ENCODE data around the gene CENPA.
"Not testable (repeated sequence)": the region's sequence is repeated elsewhere in the genome, so short reads cannot be mapped to it uniquely, and the experiment has no call there.

CENPA gene

GRCh38 chr2:26745609-26746327 is 40.1 kb upstream of the CENPA start:
- Histone ChIP-seq H3K27ac (ENCODE audit: low read depth, low read length) (no peak overlapping the region), H3K36me3 (ENCODE audit: low read length) (no peaks in the 10 kb centered on the region), H3K79me2 (ENCODE audit: insufficient read depth, low read length) (no peaks in the 10 kb centered on the region), H3K9ac (ENCODE audit: low read length) (no peak overlapping the region), H3K4me2 (ENCODE audit: low read depth, low read length, poor library complexity, severe bottlenecking) (no peak overlapping the region), H3K27me3 (ENCODE audit: low read length) (no peaks in the 10 kb centered on the region), H3K4me3 (ENCODE audit: insufficient read depth, low read length, poor library complexity, severe bottlenecking) (no peak overlapping the region), H4K20me1 (ENCODE audit: low read depth, low read length) (no peaks in the 10 kb centered on the region), H3F3A (ENCODE audit: insufficient read depth) (no peaks in the 10 kb centered on the region), H3K9me3 (ENCODE audit: insufficient read depth, low read length) (no peaks in the 10 kb centered on the region), H3K9me2 (replicated peaks; ENCODE audit: insufficient read depth, low read length) (no peaks in the 10 kb centered on the region), H2AFZ (ENCODE audit: low read depth, low read length, severe bottlenecking) (no peak overlapping the region)
- TF ChIP-seq CTCF (IDR thresholded peaks at IDR 0.05; ENCODE audit: insufficient read depth, low read length, poor library complexity, severe bottlenecking): peak; percentile 89
- TF ChIP-seq EZH2phosphoT487 (conservative IDR thresholded peaks at IDR 0.05; ENCODE audit: low read length): no peak

- H4K20me1 ChIP-seq (ENCODE audit: low read depth, low read length): no peaks in the 10 kb centered on the region
- no peaks in the 10 kb centered on the region for H3K9me2 ChIP-seq (replicated peaks; ENCODE audit: insufficient read depth, low read length)
- TF ChIP-seq CTCF (IDR thresholded peaks at IDR 0.05; ENCODE audit: insufficient read depth, low read length, poor library complexity, severe bottlenecking): no peak
- no peak for TF ChIP-seq EZH2phosphoT487 (conservative IDR thresholded peaks at IDR 0.05; ENCODE audit: low read length)
- no peaks in the 10 kb centered on the region for H3K27me3 ChIP-seq (ENCODE audit: low read length)
- H3K36me3 ChIP-seq (ENCODE audit: low read length): no peaks in the 10 kb centered on the region
- no peak overlapping the region for H3K9ac ChIP-seq (ENCODE audit: low read length)
- no peak overlapping the region for H3K27ac ChIP-seq (ENCODE audit: low read depth, low read length)
- no peak overlapping the region for H3K4me3 ChIP-seq (ENCODE audit: insufficient read depth, low read length, poor library complexity, severe bottlenecking)
- H3F3A ChIP-seq (ENCODE audit: insufficient read depth): no peaks in the 10 kb centered on the region
- no peak overlapping the region for H2AFZ ChIP-seq (ENCODE audit: low read depth, low read length, severe bottlenecking)
- H3K9me3 ChIP-seq (ENCODE audit: insufficient read depth, low read length): no peaks in the 10 kb centered on the region
- H3K4me2 ChIP-seq (ENCODE audit: low read depth, low read length, poor library complexity, severe bottlenecking): no peak overlapping the region
- H3K79me2 ChIP-seq (ENCODE audit: insufficient read depth, low read length): no peaks in the 10 kb centered on the region
These were observed 38.9 kb upstream of the CENPA start for GRCh38 chr2:26746934-26747333.

- H3K4me3 ChIP-seq (ENCODE audit: insufficient read depth, low read length, poor library complexity, severe bottlenecking); H3K9me2 ChIP-seq (replicated peaks; ENCODE audit: insufficient read depth, low read length); H3K27me3 ChIP-seq (ENCODE audit: low read length); H3K79me2 ChIP-seq (ENCODE audit: insufficient read depth, low read length); H2AFZ ChIP-seq (ENCODE audit: low read depth, low read length, severe bottlenecking); H3K9me3 ChIP-seq (ENCODE audit: insufficient read depth, low read length); H3K27ac ChIP-seq (ENCODE audit: low read depth, low read length); H3F3A ChIP-seq (ENCODE audit: insufficient read depth); H3K4me2 ChIP-seq (ENCODE audit: low read depth, low read length, poor library complexity, severe bottlenecking); H3K36me3 ChIP-seq (ENCODE audit: low read length); H4K20me1 ChIP-seq (ENCODE audit: low read depth, low read length); H3K9ac ChIP-seq (ENCODE audit: low read length): not testable (repeated sequence)
These were observed 36.0 kb upstream of the CENPA start for GRCh38 chr2:26749787-26750420.

- not testable (repeated sequence) for H3K27me3 ChIP-seq (ENCODE audit: low read length); H3F3A ChIP-seq (ENCODE audit: insufficient read depth); H3K4me3 ChIP-seq (ENCODE audit: insufficient read depth, low read length, poor library complexity, severe bottlenecking); H3K79me2 ChIP-seq (ENCODE audit: insufficient read depth, low read length); H3K36me3 ChIP-seq (ENCODE audit: low read length); H3K4me2 ChIP-seq (ENCODE audit: low read depth, low read length, poor library complexity, severe bottlenecking); H3K9ac ChIP-seq (ENCODE audit: low read length); H3K9me2 ChIP-seq (replicated peaks; ENCODE audit: insufficient read depth, low read length); H2AFZ ChIP-seq (ENCODE audit: low read depth, low read length, severe bottlenecking); H4K20me1 ChIP-seq (ENCODE audit: low read depth, low read length); H3K9me3 ChIP-seq (ENCODE audit: insufficient read depth, low read length); H3K27ac ChIP-seq (ENCODE audit: low read depth, low read length)
These were observed 35.4 kb upstream of the CENPA start for GRCh38 chr2:26750467-26750866.

Data from SU-DHL-6 (cell line).